ENCODE data around the gene MRTO4. TPM values are rescaled to one million over a fixed set of nuclear protein-coding genes. Genes with fewer than 3 reads are reported as not detected.

Gene MRTO4
- total and polyA plus RNA-seq, 9 of the 15 experiments (the other 6 are each of a cell fraction or from before 2014, with no cell fraction given), result 62.0 to 173 (median 146) TPM

DNA sequence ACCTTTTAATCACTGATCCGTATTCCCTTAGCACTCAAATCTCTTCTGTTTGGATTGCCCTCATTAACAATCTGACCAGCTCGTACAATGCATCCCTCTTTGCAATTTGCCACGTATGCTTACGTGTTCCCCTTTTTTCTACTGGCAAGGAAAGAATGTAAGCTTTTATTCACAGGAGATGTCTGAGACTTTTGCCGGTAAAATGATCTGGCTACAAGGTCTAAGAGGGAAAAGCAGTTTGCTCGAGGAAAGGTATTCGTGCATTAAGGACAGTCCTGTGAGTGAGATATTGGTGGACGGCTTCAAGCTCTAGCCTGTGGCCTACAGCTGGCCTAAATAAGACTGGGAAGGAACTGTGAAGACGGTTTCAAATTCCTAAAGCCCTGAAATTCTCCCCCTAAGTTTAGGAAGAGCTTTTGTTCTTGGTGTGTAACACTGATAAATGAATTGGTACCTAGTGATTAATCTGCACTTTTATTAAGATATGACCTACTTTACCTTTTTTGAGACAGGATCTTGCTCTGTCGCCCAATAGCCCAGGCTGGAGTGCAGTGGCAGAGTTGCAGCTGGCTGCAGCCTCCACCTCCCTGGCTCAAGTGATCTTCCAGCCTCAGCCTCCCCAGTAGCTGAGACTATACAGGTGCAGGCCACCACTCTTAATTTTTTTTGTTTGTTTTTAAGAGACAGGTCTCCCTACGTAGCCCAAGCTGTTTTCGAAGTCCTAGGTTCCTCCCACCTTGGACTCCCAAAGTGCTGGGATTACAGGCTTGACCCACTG lies 40.6 kb upstream of the MRTO4 start (continued):
- TF ChIP-seq, protein P1, sequence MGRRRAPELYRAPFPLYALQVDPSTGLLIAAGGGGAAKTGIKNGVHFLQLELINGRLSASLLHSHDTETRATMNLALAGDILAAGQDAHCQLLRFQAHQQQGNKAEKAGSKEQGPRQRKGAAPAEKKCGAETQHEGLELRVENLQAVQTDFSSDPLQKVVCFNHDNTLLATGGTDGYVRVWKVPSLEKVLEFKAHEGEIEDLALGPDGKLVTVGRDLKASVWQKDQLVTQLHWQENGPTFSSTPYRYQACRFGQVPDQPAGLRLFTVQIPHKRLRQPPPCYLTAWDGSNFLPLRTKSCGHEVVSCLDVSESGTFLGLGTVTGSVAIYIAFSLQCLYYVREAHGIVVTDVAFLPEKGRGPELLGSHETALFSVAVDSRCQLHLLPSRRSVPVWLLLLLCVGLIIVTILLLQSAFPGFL (CRISPR knock-in tag; IDR thresholded peaks at IDR 0.05), result no peak
- TF ChIP-seq MAFK (IDR thresholded peaks at IDR 0.05; ENCODE audit: low read length) (no peak), SETDB1 (IDR thresholded peaks at IDR 0.05; ENCODE audit: low read length) (no peak), ZNF717 (CRISPR knock-in tag; IDR thresholded peaks at IDR 0.05) (no peak), RHOXF2B (CRISPR knock-in tag; conservative IDR thresholded peaks at IDR 0.05) (no peak), LARP7 (IDR thresholded peaks at IDR 0.05) (no peak), TAF9B (IDR thresholded peaks at IDR 0.05; ENCODE audit: partially characterized antibody) (no peak), HMG20A (CRISPR knock-in tag; conservative IDR thresholded peaks at IDR 0.05) (no peak), BCL6 (CRISPR knock-in tag; IDR thresholded peaks at IDR 0.05) (no peak), SIX5 (IDR thresholded peaks at IDR 0.05; ENCODE audit: borderline replicate concordance in 1 of 2, insufficient read depth in 1 of 2, low read depth in 1 of 2, low read length in 2 of 2) (no peak), DNMT1 (IDR thresholded peaks at IDR 0.05) (peak; percentile 82; the same call in 1 of the 2 replicates), ETS2 (tag; IDR thresholded peaks at IDR 0.05; ENCODE audit: borderline replicate concordance, poor library complexity, severe bottlenecking) (no peak), JUN (IDR thresholded peaks at IDR 0.05; ENCODE audit: borderline replicate concordance, low read depth, low read length) (no peak), JUN (CRISPR knock-in tag; IDR thresholded peaks at IDR 0.05; ENCODE audit: borderline replicate concordance) (no peak), ATF7 (IDR thresholded peaks at IDR 0.05) (no peak), NR1H2 (CRISPR knock-in tag; IDR thresholded peaks at IDR 0.05) (peak; percentile 87), RCOR1 (IDR thresholded peaks at IDR 0.05; ENCODE audit: borderline replicate concordance in 1 of 2, low read depth in 2 of 2, low read length in 2 of 2) (no peak), DPF2 (IDR thresholded peaks at IDR 0.05) (no peak; the same call in 1 of the 2 replicates), ZNF75A (CRISPR knock-in tag; IDR thresholded peaks at IDR 0.05) (no peak), ZBTB2 (IDR thresholded peaks at IDR 0.05) (no peak), ARNT (IDR thresholded peaks at IDR 0.05) (peak in 1 of 2 experiments; percentile 27; a peak in 1 of 4 replicates)
- TF ChIP-seq, protein P2, sequence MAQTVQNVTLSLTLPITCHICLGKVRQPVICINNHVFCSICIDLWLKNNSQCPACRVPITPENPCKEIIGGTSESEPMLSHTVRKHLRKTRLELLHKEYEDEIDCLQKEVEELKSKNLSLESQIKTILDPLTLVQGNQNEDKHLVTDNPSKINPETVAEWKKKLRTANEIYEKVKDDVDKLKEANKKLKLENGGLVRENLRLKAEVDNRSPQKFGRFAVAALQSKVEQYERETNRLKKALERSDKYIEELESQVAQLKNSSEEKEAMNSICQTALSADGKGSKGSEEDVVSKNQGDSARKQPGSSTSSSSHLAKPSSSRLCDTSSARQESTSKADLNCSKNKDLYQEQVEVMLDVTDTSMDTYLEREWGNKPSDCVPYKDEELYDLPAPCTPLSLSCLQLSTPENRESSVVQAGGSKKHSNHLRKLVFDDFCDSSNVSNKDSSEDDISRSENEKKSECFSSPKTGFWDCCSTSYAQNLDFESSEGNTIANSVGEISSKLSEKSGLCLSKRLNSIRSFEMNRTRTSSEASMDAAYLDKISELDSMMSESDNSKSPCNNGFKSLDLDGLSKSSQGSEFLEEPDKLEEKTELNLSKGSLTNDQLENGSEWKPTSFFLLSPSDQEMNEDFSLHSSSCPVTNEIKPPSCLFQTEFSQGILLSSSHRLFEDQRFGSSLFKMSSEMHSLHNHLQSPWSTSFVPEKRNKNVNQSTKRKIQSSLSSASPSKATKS (CRISPR knock-in tag; IDR thresholded peaks at IDR 0.05), result no peak
- TF ChIP-seq, protein P3, sequence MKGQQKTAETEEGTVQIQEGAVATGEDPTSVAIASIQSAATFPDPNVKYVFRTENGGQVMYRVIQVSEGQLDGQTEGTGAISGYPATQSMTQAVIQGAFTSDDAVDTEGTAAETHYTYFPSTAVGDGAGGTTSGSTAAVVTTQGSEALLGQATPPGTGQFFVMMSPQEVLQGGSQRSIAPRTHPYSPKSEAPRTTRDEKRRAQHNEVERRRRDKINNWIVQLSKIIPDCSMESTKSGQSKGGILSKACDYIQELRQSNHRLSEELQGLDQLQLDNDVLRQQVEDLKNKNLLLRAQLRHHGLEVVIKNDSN (CRISPR knock-in tag; IDR thresholded peaks at IDR 0.05), result no peak
- TF ChIP-seq, protein P4, sequence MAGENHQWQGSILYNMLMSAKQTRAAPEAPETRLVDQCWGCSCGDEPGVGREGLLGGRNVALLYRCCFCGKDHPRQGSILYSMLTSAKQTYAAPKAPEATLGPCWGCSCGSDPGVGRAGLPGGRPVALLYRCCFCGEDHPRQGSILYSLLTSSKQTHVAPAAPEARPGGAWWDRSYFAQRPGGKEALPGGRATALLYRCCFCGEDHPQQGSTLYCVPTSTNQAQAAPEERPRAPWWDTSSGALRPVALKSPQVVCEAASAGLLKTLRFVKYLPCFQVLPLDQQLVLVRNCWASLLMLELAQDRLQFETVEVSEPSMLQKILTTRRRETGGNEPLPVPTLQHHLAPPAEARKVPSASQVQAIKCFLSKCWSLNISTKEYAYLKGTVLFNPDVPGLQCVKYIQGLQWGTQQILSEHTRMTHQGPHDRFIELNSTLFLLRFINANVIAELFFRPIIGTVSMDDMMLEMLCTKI (IDR thresholded peaks at IDR 0.05; ENCODE audit: partially characterized antibody), result no peak

All from K562 (cell line).